Liver (tissue), 9 donors: ENCODE results near the gene PREX1. TPM values are rescaled to one million over a fixed set of nuclear protein-coding genes. Genes with fewer than 3 reads are reported as not detected.

Experiments used
- DNase-seq: peaks from one replicate; pipeline ENCODE4 v3.0.0-alpha.2; 2017; ENCODE audit warnings: low spot score
- H3K27ac ChIP-seq, 2 donors: one replicate each; pipeline ENCODE4 v1.7.0; 2013; ENCODE audit warnings: inconsistent platforms in 2 of 2, low read length in 2 of 2, control low read depth in 1 of 2, low read depth in 1 of 2, mild to moderate bottlenecking in 1 of 2
- H3K27me3 ChIP-seq, 4 donors: one replicate each; pipeline versions ENCODE4 v1.6.1 to v1.7.0; 2013; ENCODE audit warnings: low read length in 3 of 4, inconsistent platforms in 1 of 4, mild to moderate bottlenecking in 1 of 4, moderate library complexity in 1 of 4; ENCODE audit not compliant: control insufficient read depth in 4 of 4, insufficient read depth in 4 of 4
- H3K36me3 ChIP-seq, 4 donors: one replicate each; pipeline versions ENCODE4 v1.6.1 to v1.7.0; 2013; ENCODE audit warnings: low read length in 3 of 4, mild to moderate bottlenecking in 3 of 4, low read depth in 1 of 4, moderate library complexity in 1 of 4; ENCODE audit not compliant: control insufficient read depth in 4 of 4, insufficient read depth in 3 of 4
- H3K4me1 ChIP-seq, 4 donors: one replicate each; pipeline versions ENCODE4 v1.6.1 to v1.7.0; 2013; ENCODE audit warnings: low read length in 3 of 4, mild to moderate bottlenecking in 3 of 4, moderate library complexity in 1 of 4; ENCODE audit not compliant: control insufficient read depth in 4 of 4, insufficient read depth in 4 of 4
- H3K4me3 ChIP-seq, 3 donors: one replicate each; pipeline versions ENCODE4 v1.6.1 to v1.7.0; 2013; ENCODE audit warnings: low read length in 3 of 3, control low read depth in 1 of 3, low read depth in 1 of 3, mild to moderate bottlenecking in 1 of 3
- H3K9ac ChIP-seq, 2 donors: one replicate each; pipeline ENCODE4 v1.7.0; 2013; ENCODE audit warnings: low read length in 2 of 2, mild to moderate bottlenecking in 2 of 2, moderate library complexity in 2 of 2, control low read depth in 1 of 2, low read depth in 1 of 2
- H3K9me3 ChIP-seq, 4 donors: one replicate each; pipeline versions ENCODE4 v1.6.1 to v1.7.0; 2013; ENCODE audit warnings: low read length in 3 of 4; ENCODE audit not compliant: control insufficient read depth in 4 of 4
- ATF3 ChIP-seq: IDR thresholded peaks from 2 replicates; pipeline ENCODE4 v1.6.1; 2016; ENCODE audit warnings: antibody characterized with exemption
- CTCF ChIP-seq: fragments of 150-350 bp; IDR thresholded peaks from 2 replicates; pipeline ENCODE4 v1.5.1; 2017; ENCODE audit warnings: improper control_type of control experiment, low read depth, low read length; ENCODE audit not compliant: missing input control
- EGR1 ChIP-seq, 2 donors: IDR thresholded peaks; 2 replicates each; pipeline ENCODE4 v1.6.1; 2016 to 2018; ENCODE audit warnings: antibody characterized with exemption in 2 of 2, low read depth in 2 of 2
- FOXA1 ChIP-seq: IDR thresholded peaks from 2 replicates; pipeline ENCODE4 v1.6.1; 2016; ENCODE audit warnings: antibody characterized with exemption
- FOXA2 ChIP-seq: IDR thresholded peaks from 2 replicates; pipeline ENCODE4 v1.6.1; 2016; ENCODE audit warnings: antibody characterized with exemption
- GABPA ChIP-seq, 2 donors: IDR thresholded peaks in 1 of 2; conservative IDR thresholded peaks in 1 of 2; 2 replicates each; pipeline ENCODE4 v1.6.1; 2016; ENCODE audit warnings: antibody characterized with exemption in 2 of 2, mild to moderate bottlenecking in 1 of 2, moderate library complexity in 1 of 2
- HNF4A ChIP-seq, 2 donors: conservative IDR thresholded peaks; 2 replicates each; pipeline ENCODE4 v1.6.1; 2016; ENCODE audit warnings: antibody characterized with exemption in 2 of 2, mild to moderate bottlenecking in 2 of 2
- HNF4G ChIP-seq: IDR thresholded peaks from 2 replicates; pipeline ENCODE4 v1.6.1; 2016; ENCODE audit warnings: antibody characterized with exemption
- JUND ChIP-seq, 2 donors: IDR thresholded peaks; 2 replicates each; pipeline ENCODE4 v1.6.1; 2016; ENCODE audit warnings: antibody characterized with exemption in 2 of 2
- MAX ChIP-seq: IDR thresholded peaks from 2 replicates; pipeline ENCODE4 v1.6.1; 2016; ENCODE audit warnings: antibody characterized with exemption
- NR2F2 ChIP-seq: IDR thresholded peaks from 2 replicates; pipeline ENCODE4 v1.6.1; 2016; ENCODE audit warnings: antibody characterized with exemption
- RAD21 ChIP-seq, 2 donors: IDR thresholded peaks; 2 replicates each; pipeline ENCODE4 v1.6.1; 2016; ENCODE audit warnings: antibody characterized with exemption in 2 of 2, mild to moderate bottlenecking in 2 of 2
- REST ChIP-seq: IDR thresholded peaks from 2 replicates; pipeline ENCODE4 v1.6.1; 2016; ENCODE audit warnings: antibody characterized with exemption, mild to moderate bottlenecking
- RXRA ChIP-seq, 2 donors: IDR thresholded peaks; 2 replicates each; pipeline ENCODE4 v1.6.1; 2017 to 2018; ENCODE audit warnings: antibody characterized with exemption in 2 of 2, mild to moderate bottlenecking in 1 of 2
- SP1 ChIP-seq: IDR thresholded peaks from 2 replicates; pipeline ENCODE4 v1.6.1; 2018; ENCODE audit warnings: antibody characterized with exemption, mild to moderate bottlenecking
- TAF1 ChIP-seq: conservative IDR thresholded peaks from 2 replicates; pipeline ENCODE4 v1.6.1; 2016; ENCODE audit warnings: antibody characterized with exemption, mild to moderate bottlenecking
- YY1 ChIP-seq: IDR thresholded peaks from 2 replicates; pipeline ENCODE4 v1.6.1; 2016; ENCODE audit warnings: antibody characterized with exemption, mild to moderate bottlenecking
- ZBTB33 ChIP-seq: IDR thresholded peaks from 2 replicates; pipeline ENCODE4 v1.6.1; 2016; ENCODE audit warnings: antibody characterized with exemption
- WGBS: extraction: QIAGEN DNeasy Blood & Tissue Kit; methylation state at CpG from one replicate; pipeline ENCODE4 v1.1.7; 2013; 5-methylcytosine and 5-hydroxymethylcytosine counted together
- polyA plus RNA-seq, 2 donors: library from polyadenylated mRNA; stranded (reverse) in 1 of 2; unstranded in 1 of 2; fragments of 200-250 nt in 1 of 2; fragments of >200 nt in 1 of 2; fragmentation: Nextera tagmentation in 1 of 2; extraction: Ambion mirVana in 1 of 2; gene quantifications; one replicate each; pipeline versions ENCODE4 v1.2.1 to v1.2.3, GENCODE V29; 2013 to 2015
- total RNA-seq, 2 donors: library from RNA; depleted of rRNA; stranded (reverse); fragments of >200 nt; gene quantifications; one replicate each; pipeline ENCODE4 v1.2.3, GENCODE V29; 2014
- donor health status: healthy.
- donor health status: healthy.
- donor health status: healthy.
- donor health status: healthy.
- donor health status: healthy.

Gene PREX1
- total and polyA plus RNA-seq, 4 donors, result 2.2 to 18.0 (median 10.8) TPM

GRCh38 chr20:48807051-48807450 lies 20.7 kb downstream of the PREX1 start:
- Histone ChIP-seq H3K4me1 (no peaks in the 10 kb centered on the region), H3K9ac (no peak overlapping the region), H3K27ac (no peak overlapping the region), H3K36me3 (no peaks in the 10 kb centered on the region), H3K4me3 (no peak overlapping the region), H3K9me3 (peaks cover 0 to 2% (median 1%) of the 10 kb centered on the region in 4 donors), H3K27me3 (no peaks in the 10 kb centered on the region)
- WGBS, result 100% methylated on average over 1 of the region's 1 CpG
- TF ChIP-seq CTCF (no peak), REST (no peak), YY1 (no peak), RAD21 (IDR thresholded peaks at IDR 0.05) (no peak), HNF4A (conservative IDR thresholded peaks at IDR 0.05) (no peak), FOXA1 (no peak), HNF4G (no peak), EGR1 (IDR thresholded peaks at IDR 0.05; ENCODE audit: low read depth in 2 of 2) (no peak), ZBTB33 (no peak), SP1 (no peak), RXRA (IDR thresholded peaks at IDR 0.05) (no peak), GABPA (IDR thresholded peaks at IDR 0.05 in 1 of 2, conservative IDR thresholded peaks at IDR 0.05 in 1 of 2) (no peak), JUND (IDR thresholded peaks at IDR 0.05) (no peak), ATF3 (no peak), TAF1 (no peak), NR2F2 (no peak), FOXA2 (no peak)
- DNase-seq, result no peak

- Histone ChIP-seq H3K9ac (no peak overlapping the region), H3K4me1 (no peaks in the 10 kb centered on the region), H3K27ac (no peak overlapping the region), H3K27me3 (no peaks in the 10 kb centered on the region), H3K9me3 (peaks cover 0 to 2% (median 1%) of the 10 kb centered on the region in 4 donors), H3K36me3 (no peaks in the 10 kb centered on the region), H3K4me3 (no peak overlapping the region)
- 94% methylated on average over 5 of the region's 5 CpGs for WGBS
- DNase-seq, result no peak
- TF ChIP-seq HNF4A (conservative IDR thresholded peaks at IDR 0.05), result no peak
- no peak for TF ChIP-seq NR2F2
- no peak for TF ChIP-seq MAX
- no peak for TF ChIP-seq TAF1
- no peak for TF ChIP-seq RXRA (IDR thresholded peaks at IDR 0.05)
- no peak for TF ChIP-seq SP1
- no peak for TF ChIP-seq RAD21 (IDR thresholded peaks at IDR 0.05)
- TF ChIP-seq ZBTB33, result no peak
- TF ChIP-seq HNF4G, result no peak
- no peak for TF ChIP-seq ATF3
- TF ChIP-seq FOXA2, result no peak
- TF ChIP-seq EGR1 (IDR thresholded peaks at IDR 0.05; ENCODE audit: low read depth in 2 of 2), result no peak
- no peak for TF ChIP-seq JUND (IDR thresholded peaks at IDR 0.05)
- TF ChIP-seq CTCF, result no peak
Measured at GRCh38 chr20:48805716-48806115, 22.1 kb downstream of the PREX1 start.
